Loucy (cell line): ENCODE results near the gene XRCC4.

Source experiments
- H2AFZ ChIP-seq: fragments of 200-600 bp; sonication (generic); 2 replicates; pipeline ENCODE4 v1.6.0; 2016; ENCODE audit warnings: antibody characterized with exemption, mild to moderate bottlenecking, low read length, moderate library complexity
- H3F3A ChIP-seq: fragments of 200-600 bp; 2 replicates; pipeline ENCODE4 v1.6.0; 2016; ENCODE audit warnings: antibody characterized with exemption, low read depth, mild to moderate bottlenecking
- H3K27me3 ChIP-seq: fragments of 200-600 bp; sonication (generic); 2 replicates; pipeline ENCODE4 v1.6.1; 2014; ENCODE audit warnings: low read length, mild to moderate bottlenecking; ENCODE audit not compliant: insufficient read depth, poor library complexity, severe bottlenecking
- H3K36me3 ChIP-seq: fragments of 200-600 bp; sonication (generic); 2 replicates; pipeline ENCODE4 v1.6.1; 2016; ENCODE audit warnings: low read length; ENCODE audit not compliant: insufficient read depth
- H3K4me1 ChIP-seq: fragments of 200-600 bp; sonication (generic); 2 replicates; pipeline ENCODE4 v1.5.1; 2014; ENCODE audit warnings: low read length, mild to moderate bottlenecking; ENCODE audit not compliant: insufficient read depth, poor library complexity, severe bottlenecking
- H3K4me2 ChIP-seq: fragments of 200-600 bp; sonication (generic); 2 replicates; pipeline ENCODE4 v1.6.0; 2014; ENCODE audit warnings: antibody characterized with exemption, low read length, low read depth, mild to moderate bottlenecking; ENCODE audit not compliant: poor library complexity, severe bottlenecking
- H3K4me3 ChIP-seq: fragments of 200-600 bp; sonication (generic); 2 replicates; pipeline ENCODE4 v1.5.1; 2014; ENCODE audit warnings: low read length, mild to moderate bottlenecking, mixed read lengths; ENCODE audit not compliant: poor library complexity, severe bottlenecking
- H3K79me2 ChIP-seq: fragments of 200-600 bp; sonication (generic); 2 replicates; pipeline ENCODE4 v1.6.1; 2014; ENCODE audit warnings: low read length; ENCODE audit not compliant: insufficient read depth
- H3K9ac ChIP-seq: fragments of 200-600 bp; sonication (generic); 2 replicates; pipeline ENCODE4 v1.6.0; 2014; ENCODE audit warnings: mild to moderate bottlenecking, low read depth, low read length, moderate library complexity; ENCODE audit not compliant: poor library complexity, severe bottlenecking
- H3K9me2 ChIP-seq: fragments of 200-600 bp; sonication (generic); replicated peaks from 2 replicates; pipeline ENCODE4 v1.6.1; 2016; ENCODE audit warnings: low read depth, low read length, mixed read lengths
- H3K9me3 ChIP-seq: fragments of 200-600 bp; sonication (generic); 2 replicates; pipeline ENCODE4 v1.6.1; 2014; ENCODE audit warnings: mild to moderate bottlenecking, antibody characterized with exemption, low read length, low read depth; ENCODE audit not compliant: insufficient read depth
- H4K20me1 ChIP-seq: fragments of 200-600 bp; sonication (generic); 2 replicates; pipeline ENCODE4 v1.6.0; 2014; ENCODE audit warnings: antibody characterized with exemption, low read length, mild to moderate bottlenecking; ENCODE audit not compliant: insufficient read depth, poor library complexity, severe bottlenecking
- EZH2phosphoT487 ChIP-seq: fragments of 200-600 bp; IDR thresholded peaks from 2 replicates; pipeline ENCODE4 v1.6.1; 2018; ENCODE audit warnings: antibody characterized with exemption, mild to moderate bottlenecking, moderate library complexity, borderline replicate concordance
- TF ChIP-seq, protein P1 (sequence below): fragments of 200-600 bp; sonication (generic); conservative IDR thresholded peaks from 2 replicates; pipeline ENCODE4 v1.5.1; 2014; ENCODE audit warnings: mild to moderate bottlenecking, antibody characterized with exemption, low read length

XRCC4 gene

DNA sequence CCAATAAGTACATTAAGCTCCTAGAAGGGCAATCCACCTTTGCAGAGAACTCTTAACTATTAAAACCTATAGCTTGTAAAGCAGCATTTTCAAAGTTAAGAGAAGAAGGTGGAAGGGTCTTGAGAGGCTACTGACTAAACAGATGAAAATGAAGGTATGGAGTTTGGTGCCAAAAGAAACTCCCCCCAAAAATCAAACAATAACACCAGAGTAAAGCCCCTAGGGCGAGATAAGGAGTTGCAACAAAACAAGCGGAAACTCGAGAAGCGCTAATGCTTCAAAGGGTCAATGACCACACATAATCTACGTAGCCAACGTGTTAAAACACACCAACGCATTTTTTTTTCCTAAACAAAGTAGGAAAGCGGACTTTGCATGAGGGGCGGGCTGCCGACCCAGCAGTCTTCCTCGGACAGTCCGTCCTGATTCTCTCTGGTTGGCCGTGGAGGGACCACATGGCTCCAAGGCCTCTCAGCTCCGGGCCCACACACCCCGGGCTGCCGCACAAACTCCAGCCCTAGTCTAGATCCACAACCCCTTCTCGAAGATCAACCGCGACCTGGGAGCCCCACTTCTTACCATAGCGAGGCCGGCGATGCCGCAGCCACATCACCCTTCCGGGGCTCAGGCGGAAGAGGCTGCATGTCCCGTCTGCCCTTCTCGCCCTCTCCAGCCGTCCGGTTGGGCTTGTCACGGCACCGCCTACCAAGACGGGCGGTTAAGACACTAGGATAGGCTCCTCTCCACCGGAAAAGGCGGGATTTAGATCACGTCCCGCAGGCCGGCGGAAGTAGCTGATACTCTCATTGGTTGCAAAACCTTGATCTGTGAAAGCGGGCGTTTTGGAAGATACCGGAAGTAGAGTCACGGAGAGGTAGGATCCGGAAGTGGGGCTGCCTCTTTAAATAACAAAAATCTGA lies at the start of gene XRCC4, which contains the start of gene TMEM167A:
Gene XRCC4 (plus strand): TSS at position 806 of the 920 bp plus-strand sequence. CDS start 27,373 bp downstream, outside the sequence.
Gene TMEM167A (minus strand): TSS at position 653 of the 920 bp plus-strand sequence. CDS start 71 bp downstream, at position 582.
- H3K9ac ChIP-seq, result peak within 1 kb of the TSS; percentile 90
- H3K36me3 ChIP-seq, result no peaks in the 10 kb centered on the region
- TF ChIP-seq, protein P1, sequence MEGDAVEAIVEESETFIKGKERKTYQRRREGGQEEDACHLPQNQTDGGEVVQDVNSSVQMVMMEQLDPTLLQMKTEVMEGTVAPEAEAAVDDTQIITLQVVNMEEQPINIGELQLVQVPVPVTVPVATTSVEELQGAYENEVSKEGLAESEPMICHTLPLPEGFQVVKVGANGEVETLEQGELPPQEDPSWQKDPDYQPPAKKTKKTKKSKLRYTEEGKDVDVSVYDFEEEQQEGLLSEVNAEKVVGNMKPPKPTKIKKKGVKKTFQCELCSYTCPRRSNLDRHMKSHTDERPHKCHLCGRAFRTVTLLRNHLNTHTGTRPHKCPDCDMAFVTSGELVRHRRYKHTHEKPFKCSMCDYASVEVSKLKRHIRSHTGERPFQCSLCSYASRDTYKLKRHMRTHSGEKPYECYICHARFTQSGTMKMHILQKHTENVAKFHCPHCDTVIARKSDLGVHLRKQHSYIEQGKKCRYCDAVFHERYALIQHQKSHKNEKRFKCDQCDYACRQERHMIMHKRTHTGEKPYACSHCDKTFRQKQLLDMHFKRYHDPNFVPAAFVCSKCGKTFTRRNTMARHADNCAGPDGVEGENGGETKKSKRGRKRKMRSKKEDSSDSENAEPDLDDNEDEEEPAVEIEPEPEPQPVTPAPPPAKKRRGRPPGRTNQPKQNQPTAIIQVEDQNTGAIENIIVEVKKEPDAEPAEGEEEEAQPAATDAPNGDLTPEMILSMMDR, result no peak
- no peak for TF ChIP-seq EZH2phosphoT487
- no peaks in the 10 kb centered on the region for H3K9me2 ChIP-seq
- H3K79me2 ChIP-seq, result peaks cover 78% of the 10 kb centered on the region
- H2AFZ ChIP-seq, result peak within 1 kb of the TSS; percentile 89
- H3K9me3 ChIP-seq, result no peaks in the 10 kb centered on the region
- H3F3A ChIP-seq, result no peaks in the 10 kb centered on the region
- H4K20me1 ChIP-seq, result peaks cover 26% of the 10 kb centered on the region
- peaks cover 49% of the 10 kb centered on the region for H3K4me1 ChIP-seq
- H3K4me3 ChIP-seq, result peak within 1 kb of the TSS; percentile 93
- H3K27me3 ChIP-seq, result no peaks in the 10 kb centered on the region
- H3K4me2 ChIP-seq, result peak within 1 kb of the TSS; percentile 99

DNA sequence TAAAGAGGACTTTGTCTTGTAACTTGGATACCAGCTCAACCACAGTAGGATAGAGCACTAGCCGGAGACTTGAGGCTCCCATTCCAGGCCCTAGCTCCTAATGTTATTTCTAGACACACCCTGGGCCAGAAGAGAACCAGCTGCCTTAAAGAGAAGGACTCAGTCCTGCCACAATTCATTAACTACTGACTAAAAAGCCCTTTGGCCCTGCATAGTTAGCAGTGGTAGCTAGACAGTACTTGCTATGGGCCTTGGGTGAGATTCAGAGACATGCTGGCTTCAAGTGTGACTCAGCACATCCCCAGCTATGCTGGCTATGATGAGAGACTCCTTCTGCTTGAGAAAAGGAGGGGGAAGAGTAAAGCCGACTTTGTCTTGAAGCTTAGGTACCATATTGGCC lies 47.4 kb upstream of the XRCC4 start:
- Histone ChIP-seq H3K9ac (no peak overlapping the region), H3F3A (no peaks in the 10 kb centered on the region), H2AFZ (no peak overlapping the region), H3K79me2 (no peaks in the 10 kb centered on the region), H3K9me2 (no peaks in the 10 kb centered on the region), H3K9me3 (no peaks in the 10 kb centered on the region), H3K4me3 (no peak overlapping the region), H4K20me1 (no peaks in the 10 kb centered on the region), H3K4me2 (no peak overlapping the region), H3K4me1 (peaks cover 3% of the 10 kb centered on the region), H3K36me3 (no peaks in the 10 kb centered on the region), H3K27me3 (no peaks in the 10 kb centered on the region)
- TF ChIP-seq, protein P1, result no peak
- no peak for TF ChIP-seq EZH2phosphoT487

DNA sequence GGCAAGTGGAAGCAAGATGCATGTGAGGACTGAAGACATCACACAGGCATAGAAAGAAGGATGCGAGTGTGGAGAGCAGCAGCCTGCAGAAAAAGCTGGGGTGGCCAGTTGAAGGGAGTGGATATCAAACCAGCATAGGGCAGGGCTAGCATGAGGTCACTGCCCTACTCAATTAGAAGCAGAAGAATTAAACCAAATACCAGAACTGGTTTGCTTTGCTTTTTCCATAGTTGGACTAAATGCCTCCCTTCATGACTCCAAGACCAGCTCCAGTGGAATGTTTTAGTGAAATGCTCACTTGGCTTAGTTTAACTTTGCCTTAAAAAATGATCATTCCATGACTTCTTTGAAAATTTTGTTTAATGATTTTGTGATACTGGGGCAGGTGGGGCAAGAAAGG lies 46.0 kb upstream of the XRCC4 start:
- Histone ChIP-seq H3K27me3 (no peaks in the 10 kb centered on the region), H3K79me2 (no peaks in the 10 kb centered on the region), H4K20me1 (no peaks in the 10 kb centered on the region), H3K4me3 (no peak overlapping the region), H2AFZ (no peak overlapping the region), H3K36me3 (no peaks in the 10 kb centered on the region), H3K4me1 (peaks cover 8% of the 10 kb centered on the region), H3K4me2 (no peak overlapping the region), H3K9ac (no peak overlapping the region), H3K9me3 (no peaks in the 10 kb centered on the region), H3F3A (no peaks in the 10 kb centered on the region), H3K9me2 (no peaks in the 10 kb centered on the region)
- TF ChIP-seq, protein P1, result no peak
- no peak for TF ChIP-seq EZH2phosphoT487
